Limb (tissue), 2 donors: ENCODE results near the gene TBCC.

Experiments
- DNase-seq, 2 donors: peaks; one replicate each; pipeline ENCODE4 v3.0.0-alpha.2; 2016; ENCODE audit errors: extremely low spot score in 2 of 2

TBCC gene

DNA sequence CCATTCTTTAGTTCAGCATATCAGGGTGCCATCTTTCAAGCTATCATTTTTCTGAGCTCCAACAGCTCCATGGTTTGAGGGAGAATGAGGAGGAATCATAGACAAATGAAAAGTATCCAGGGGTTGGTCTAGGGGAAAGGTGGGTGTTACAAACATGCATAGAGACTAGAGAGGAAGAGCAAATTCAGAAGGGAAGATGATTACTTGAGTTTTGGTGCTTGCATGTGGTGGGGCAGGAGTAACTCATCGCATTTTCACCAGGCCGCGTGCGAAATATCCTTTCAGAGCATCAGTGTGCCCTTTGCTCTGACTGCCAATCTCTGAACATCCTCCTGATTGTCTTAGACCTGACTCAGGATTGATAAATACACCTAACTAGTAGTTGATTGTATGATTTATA, 28.3 kb upstream of the TBCC start:
- no peak for DNase-seq

DNA sequence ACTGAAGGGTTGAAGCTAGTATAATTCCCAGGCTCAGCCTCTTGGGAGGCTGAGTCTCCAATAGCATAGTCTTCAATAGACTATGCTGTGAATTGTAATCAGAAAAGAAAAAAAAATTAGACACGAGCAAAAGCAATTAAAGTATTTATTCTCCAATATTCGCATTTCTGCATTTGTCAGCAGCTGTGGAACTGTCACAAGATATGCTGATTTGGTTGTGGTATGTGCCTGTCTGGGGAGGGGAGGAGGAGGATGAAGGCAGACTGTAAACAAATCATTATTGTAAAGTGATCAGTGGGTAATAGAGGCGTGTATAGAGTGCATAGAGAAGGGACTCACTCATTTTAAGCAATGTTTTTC, 25.8 kb upstream of the TBCC start:
- DNase-seq: no peak

DNA sequence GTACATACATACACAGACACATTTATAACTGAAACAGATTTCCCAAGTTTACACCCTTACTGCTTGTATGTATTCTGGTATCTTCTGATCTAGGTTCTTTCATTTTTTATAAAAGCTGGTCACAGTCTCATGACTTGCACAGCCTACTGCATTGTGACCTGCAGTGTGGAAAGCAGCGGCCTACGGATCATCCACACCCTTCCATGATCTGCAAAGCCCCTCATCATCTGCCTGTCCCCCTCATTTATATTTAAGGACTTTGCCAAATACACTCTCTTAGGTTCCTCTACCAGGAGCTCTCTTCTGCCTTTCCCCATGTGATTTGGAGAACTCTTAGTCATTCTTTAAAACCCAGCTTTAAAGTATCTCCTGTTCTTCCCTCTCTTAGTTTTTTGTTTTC, 23.9 kb upstream of the TBCC start:
- DNase-seq: no peak

DNA sequence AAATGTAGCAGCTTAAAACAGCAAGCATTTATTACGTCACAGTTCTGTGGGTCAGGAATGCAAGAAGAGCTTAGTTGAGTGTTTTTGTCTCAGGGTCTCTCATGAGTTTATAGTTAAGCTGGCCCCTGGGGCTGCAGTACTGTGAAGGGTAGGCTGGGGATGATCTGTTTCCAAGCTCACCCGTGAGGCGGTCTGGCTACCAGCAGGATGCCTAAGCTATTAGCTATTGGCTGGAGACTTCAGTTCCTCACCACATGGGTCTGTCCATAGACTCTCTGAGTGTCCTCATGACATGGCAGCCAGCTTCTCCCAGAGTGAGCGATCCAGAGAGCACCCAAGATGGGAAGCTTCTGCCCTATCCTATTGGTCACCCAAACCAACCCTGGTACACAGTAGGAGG, 23.1 kb upstream of the TBCC start:
- DNase-seq: no peak

DNA sequence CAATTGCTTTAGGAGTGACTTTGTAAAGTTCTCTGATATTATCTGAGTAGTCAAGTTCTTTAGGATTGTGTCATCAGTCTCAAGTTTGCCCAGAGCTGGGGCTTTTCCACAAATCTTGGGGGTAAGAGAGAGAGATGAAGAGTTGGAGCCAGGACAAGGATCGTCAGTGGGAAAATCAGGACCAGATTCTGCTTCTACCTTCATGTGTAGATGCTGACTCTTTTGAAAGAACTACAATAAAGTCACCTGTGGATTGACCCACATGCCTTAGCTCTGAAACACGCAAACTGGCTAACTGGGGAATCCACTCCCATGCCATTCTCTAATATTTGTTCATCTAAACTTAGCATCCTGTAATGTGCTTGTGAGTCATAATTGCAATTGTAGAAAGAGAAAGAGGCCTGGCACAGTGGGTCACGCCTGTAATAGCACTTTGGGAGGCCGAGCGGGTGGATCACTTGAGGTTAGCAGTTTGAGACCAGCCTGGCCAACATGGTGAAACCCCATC, 20.3 kb upstream of the TBCC start:
- no peak for DNase-seq

DNA sequence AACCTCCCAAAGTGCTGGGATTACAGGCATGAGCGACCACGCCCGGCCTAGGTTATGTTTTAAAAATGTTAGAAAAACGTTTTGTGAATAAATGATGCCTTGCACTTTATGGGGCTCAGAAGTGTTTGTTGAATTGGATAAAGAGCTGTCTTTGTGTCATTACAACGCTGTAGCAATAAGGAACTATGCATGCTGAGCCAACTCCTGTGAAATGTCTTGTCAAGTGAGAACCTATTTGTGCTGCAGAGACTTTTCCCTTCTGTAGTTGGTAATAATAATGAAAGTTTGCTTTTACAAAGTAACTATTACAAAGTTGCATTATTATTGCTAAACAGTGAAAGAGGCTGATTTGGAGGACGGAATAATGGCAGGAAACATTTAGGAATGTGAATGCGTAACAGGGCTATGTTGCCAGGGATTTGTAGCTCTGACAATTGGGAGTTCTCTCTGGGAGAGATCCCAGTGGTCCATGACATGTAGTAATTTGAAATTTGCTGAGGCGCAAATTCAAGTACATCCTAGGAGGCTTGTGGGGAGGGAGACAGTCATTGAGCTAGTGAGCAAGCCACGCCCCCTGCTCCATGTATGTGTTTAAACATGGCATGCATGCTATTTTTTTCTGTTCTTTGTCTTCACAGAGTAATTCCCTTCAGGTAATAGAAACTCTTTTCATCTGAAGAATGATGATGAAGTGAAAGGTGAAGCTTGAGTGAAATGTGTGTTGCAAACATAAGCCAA, 19.2 kb upstream of the TBCC start:
- DNase-seq: no peak

DNA sequence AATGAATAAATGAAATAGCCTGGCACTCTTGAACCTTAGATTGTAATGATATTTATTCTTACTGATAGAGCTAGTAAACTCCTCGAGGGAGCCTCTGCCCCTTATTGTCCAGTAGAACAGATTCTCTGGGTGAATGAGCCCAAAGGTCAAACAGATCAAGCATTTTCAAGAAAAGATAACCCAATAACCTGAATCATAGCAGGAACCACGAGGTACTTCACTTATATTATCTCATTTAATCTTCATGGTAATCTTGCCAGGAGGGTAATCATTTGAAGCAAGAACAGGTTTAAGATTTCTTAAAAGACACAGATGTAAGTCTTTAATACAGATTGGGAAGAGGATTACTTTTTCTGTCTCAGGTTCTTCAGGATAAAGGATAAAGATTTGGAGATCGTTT, 17.0 kb upstream of the TBCC start:
- no peak for DNase-seq

DNA sequence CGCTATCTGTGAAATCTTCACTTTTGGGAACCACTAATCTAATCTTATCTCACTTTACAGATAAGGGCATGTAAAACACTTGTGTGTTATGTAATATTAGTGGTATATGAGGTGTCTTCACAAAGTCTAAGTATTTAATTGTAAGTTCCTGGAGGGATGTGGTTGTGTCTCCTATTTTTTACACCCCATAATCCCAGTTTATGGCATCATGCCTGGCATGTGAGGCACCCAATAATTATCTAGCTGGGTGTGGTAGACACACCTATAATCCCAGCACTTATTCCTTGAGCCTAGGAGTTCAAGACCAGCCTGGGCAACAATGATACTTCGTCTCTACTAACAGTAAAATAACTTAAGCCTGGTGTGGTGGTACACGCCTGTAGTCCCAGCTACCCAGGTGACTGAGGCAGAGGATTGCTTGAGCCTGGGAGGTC, 16.5 kb upstream of the TBCC start:
- no peak for DNase-seq

DNA sequence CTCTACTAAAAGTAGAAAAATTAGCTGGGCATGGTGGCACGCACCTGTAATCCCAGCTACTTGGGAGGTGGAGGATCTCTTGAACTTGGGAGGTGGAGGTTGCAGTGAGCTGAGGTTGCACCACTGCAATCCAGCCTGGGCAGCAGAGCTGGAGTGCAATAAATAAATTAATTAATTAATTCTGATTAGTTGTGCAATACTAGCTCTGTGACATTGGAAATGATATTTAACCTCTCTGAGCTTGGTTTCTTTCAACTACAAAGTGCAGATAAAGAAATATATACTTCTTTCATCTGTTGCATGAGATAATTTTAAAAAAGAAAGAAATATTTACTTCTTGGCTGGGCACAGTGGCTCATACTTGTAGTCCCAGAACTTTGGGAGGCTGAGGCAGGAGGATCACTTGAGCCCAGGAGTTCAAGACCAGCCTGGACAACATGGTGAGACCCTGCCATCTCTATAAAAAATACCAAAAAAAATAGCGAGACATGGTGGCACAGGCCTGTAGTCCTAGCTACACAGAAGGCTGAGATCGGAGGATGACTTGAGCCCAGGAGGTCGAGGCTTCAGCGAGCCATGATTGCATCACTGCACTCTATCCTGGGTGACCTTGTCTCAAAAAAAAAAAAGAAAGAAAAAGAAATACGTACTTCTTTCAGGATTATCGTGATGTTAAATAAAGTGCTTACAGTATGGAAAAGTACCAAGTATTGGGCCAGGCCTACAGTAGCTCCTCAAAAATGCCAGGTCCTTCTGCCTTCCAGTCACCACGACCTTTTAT, 15.6 kb upstream of the TBCC start:
- no peak for DNase-seq

DNA sequence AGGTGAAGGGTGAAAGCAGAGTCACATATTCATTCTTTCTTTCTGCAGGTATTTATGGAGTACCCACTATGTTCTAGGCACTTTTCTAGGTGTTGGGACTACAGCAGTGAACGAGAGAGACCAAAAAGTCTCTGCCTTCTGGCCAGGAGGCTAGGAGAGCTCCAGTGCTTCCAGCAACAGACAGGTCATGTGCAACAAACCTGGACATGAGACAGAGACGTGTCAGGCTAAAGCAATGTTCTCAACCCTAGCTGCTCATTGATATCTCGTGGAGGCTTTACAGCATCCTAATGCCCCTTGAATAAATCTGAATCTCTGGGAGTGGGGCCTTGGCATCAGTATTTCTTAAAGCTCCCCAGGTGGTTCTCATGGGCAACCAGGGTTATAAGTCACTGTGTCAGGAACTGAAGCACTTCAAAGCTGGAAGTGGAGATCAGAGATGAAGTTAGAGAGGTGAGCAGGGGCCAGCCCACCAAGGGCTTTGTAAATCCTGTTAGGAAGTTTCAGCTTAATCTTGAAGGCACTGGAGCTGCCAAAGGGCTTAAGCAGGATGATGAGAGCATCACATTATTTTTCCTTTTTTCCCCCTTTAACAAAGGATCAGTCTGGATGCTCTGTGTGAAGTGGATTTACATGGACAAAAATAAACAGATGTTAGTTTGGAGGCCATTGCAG, 13.0 kb upstream of the TBCC start:
- no peak for DNase-seq

DNA sequence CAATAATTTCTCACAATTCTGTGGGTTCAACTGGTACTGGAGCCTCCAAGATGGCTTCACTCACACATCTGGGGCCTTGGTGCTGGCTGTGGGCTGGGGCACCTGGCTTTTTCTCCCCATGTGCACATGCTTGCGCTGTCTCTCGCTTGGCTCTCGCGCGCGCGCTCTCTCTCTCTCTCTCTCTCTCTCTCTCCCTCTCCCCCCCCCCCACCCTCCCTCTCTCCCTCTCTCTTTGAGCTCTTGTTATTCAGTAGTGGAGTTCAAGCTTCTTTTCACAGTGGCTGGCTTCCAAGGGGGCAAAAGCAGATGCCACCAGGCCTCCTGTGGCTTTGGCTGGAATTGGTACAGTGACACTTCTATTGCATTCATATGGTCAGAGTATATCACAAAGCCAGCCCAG, 10.8 kb upstream of the TBCC start:
- peak in 1 of 2 donors; percentile 32 for DNase-seq

DNA sequence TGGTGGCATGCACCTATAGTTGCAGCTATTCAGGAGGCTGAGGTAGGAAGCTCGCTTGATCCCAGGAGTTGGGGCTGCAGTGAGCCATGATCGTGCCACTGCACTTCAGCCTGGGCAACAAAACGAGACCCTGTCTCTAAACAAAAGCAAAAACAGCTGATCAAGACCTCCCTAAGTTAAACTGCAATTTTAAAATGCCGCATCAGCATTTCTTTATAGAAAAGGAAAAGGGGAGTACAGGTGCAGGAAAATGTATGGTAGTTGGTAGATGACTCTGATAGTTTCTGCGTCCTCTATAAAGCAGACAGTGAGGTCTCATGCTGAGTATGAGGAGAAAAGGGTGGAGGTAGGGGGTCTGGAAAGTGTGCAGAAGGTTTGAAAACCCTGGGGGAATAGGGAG, 8.9 kb upstream of the TBCC start:
- no peak for DNase-seq

DNA sequence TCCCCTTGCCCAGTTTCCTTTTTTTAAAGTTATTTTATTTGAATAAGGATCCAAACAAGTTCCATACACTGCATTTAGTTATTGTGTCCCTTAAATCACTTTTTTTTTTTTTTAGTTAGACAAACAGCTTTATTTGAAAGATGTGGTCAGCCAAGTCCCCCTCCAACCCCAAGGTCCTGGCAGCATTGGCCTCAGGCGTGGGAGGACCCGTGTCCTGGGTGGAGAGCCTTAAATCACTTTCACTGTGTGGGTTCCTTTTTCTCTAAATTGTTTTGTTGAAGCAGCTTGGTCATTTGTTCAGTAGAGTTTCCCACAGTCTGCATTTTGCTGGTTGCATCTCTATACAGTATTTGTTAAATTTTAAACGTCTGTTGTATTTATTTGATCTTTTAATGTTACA, 5.2 kb upstream of the TBCC start:
- DNase-seq: no peak

DNA sequence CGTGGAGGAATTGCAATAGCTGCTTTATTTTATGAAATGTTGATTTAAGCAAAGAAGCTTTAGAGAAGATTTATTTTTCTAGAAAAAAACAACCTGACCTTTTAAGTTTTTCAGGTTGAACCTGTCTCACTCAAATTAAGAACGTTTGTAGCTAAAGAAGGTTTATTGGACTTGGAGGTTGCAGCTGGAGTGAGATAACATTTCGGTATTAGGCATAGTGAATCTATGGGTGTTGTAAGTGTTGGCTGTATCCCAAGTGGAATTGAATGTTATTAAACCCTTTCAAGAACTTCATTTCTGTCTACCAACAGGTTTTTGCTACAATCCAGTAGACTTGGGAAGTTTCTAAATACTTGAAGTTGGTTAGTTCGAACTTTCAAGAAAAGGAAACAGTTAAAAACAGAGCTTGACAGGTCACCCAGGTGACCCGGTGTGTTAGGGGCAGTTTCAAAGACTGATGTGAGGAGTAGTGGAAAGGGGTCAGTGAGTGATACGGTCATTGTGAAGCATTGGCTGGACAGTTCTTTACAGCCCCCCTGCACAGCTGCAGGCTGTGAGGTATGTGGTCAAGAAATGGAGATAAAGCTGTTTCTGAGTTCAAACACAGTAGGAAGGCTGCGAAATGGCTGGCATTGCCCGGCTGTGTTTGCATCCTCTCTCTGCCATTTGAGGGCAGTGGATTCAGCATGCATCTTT, 2.4 kb upstream of the TBCC start:
- no peak for DNase-seq

DNA sequence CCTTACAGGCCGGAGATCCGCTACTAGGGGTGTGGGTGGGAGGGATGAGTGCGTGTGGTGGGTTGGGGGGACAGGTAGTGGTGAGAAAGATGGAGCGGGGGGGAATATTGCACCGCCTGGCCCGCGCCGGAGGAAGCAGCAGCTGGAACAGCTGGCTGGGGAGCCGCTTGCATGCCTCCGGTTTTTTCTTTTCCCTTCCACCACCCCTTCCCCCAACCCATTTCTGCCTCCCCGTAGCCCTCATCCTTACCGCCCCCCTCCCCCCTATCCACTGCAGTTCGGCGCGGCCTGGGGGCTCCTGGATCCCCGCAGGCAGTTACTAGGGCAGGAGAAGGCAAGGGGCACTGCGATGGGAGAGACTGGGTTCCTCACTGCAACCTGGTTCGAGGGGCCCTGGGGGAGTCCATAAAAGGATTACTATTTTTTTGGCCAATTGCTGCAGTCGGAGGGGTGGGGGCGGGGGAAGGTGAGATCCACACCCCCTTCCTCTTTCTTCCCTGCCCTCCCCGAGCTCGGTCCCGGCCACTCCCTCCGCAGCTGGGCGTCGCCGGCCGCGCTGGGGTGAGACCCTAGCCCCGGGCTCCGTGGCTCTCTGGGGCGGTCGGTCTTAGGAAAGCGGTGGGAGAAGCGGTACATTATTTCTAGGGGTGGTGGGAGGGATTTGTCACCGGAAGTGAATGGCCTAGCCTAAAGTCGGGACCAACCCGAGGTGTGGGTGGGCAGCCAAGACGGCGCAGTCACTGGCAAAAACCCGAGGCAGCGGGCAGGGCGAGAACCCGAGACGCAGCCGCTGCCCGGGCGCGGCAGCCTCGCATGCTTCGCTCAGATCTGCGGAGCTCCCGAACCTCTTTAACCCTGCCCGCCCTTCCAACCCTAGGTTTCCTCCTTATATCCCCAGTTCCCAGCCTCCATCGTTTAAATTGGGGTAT, 824 bp upstream of the TBCC start:
- DNase-seq: peak; percentile 87 to 91

DNA sequence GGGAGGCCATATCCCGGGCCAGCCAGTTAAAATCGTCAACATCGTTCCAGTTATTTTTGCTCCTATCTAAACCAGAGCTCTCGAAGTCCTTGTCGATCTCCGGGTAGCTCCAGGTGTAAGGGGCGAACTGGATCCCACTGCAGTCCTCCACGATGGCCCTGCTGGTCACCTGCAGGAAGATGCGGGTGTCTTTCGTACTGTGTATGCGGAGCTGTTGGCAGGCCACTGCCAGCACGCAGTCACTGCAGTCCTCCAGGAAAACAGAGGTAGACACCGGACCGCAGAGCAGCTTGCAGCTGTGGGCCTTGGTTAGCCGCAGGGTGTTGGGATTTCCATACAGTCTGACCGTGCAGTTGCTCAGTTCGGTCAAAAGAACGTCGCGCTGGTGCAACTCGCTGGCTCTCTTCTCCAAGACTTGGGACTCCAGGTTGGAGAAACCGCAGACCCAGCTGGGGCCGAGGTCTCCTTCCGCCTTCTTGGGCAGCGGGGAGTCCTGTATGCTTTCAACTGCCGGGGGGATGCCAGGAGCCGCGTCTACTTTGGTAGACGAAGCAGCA, 742 bp downstream of the TBCC start:
- peak in 1 of 2 donors; percentile 59 for DNase-seq

DNA sequence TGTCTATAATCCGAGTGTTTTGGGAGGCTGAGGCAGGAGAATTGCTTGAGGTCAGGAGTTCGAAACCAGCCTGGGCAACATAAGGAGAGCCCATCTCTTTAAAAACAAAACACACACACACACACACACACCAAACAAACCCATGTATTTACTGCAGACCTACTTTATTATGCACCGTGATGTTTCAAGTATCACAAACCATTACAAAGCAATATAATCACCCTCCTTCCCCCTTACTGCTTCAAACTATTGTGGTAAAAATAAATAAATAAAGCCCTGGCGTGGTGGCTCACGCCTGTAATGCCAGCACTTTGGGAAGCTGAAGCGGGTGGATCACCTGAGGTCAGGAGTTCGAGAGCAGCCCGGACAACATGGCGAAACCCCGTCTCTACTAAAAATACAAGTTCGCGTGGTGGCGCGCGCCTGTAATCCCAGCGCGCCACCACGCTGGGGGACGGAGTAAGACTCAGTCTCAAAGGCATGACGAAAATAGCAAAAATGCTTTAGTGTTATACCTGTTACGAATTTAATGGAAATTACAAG, 1.5 kb downstream of the TBCC start:
- DNase-seq: no peak

DNA sequence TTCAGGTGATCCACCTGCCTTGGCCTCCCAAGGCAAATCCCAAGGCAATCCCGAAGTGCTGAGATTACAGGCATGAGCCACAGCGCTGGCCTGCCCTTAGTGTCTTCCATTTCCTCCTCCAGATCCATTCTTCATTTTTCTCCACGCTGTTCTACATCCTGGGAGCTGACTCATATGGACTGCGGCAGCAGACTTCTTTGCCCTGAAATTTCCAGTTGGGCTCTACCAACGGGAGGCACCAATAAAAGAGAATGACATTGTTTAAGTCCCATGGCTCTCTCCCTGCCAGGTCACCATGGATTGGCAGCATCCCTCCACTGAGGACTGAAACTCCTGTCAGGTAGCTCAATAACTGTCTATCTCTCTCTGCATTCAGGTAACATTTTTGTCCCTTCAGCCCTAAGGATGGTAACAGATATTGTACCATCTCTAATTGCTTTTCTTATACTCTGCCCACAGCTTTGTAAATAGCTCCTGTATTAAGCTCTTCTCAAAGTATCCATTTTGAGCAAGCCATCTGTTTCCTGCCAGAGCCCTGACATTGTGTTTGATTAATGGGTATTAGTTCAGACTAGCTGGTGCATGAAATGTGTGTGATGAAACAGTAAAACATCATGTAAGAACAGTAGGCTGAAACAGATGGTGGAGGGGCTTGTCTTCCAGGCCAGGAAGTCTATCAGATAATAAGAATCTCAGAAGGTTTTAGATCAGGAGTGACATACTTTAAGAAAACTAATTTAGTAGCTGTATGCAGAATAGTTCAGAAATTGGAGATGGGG, 3.6 kb downstream of the TBCC start:
- no peak for DNase-seq

DNA sequence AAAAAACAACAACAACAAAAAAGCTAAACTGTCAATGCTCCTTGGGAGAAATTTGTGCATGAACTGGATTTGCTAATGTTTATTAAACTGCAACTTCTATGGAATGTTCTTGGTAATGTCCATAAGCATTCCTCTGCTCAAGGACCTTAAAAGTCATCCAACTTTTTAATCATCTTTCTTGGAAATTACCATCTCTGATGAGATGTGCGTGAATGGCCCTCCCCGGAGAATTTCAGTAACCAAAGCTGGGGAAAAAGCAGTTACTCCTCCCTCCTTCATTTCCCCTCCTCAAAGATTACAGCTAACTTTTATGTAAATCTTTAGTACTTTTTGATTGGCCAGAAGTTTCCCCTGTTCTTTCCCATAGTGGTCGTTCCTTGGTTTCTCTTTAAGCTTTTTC, 5.2 kb downstream of the TBCC start:
- DNase-seq: no peak
